ENCODE measurements around the gene TIMP2.
A peak's percentile ranks its signal among the peaks of the same experiment; 100 is the strongest.
"Not testable (repeated sequence)": the region's sequence is repeated elsewhere in the genome, so short reads cannot be mapped to it uniquely, and the experiment has no call there.

TIMP2 gene

GRCh38 chr17:78954684-78955083 lies 29.5 kb upstream of the TIMP2 start:
- DNase-seq, result no peak

- no peak for DNase-seq
Measured at GRCh38 chr17:78953356-78954350, 28.5 kb upstream of the TIMP2 start.

GRCh38 chr17:78952706-78953105 lies 27.5 kb upstream of the TIMP2 start:
- no peak for DNase-seq

GRCh38 chr17:78951967-78952551 lies 26.9 kb upstream of the TIMP2 start:
- DNase-seq, result no peak

- DNase-seq, result no peak
Measured at GRCh38 chr17:78950870-78951269, 25.7 kb upstream of the TIMP2 start.

GRCh38 chr17:78947235-78948149 lies 22.3 kb upstream of the TIMP2 start:
- no peak for DNase-seq

GRCh38 chr17:78946631-78947030 lies 21.4 kb upstream of the TIMP2 start:
- DNase-seq, result no peak

GRCh38 chr17:78946131-78946530 lies 20.9 kb upstream of the TIMP2 start:
- DNase-seq, result no peak

- not testable (repeated sequence) for DNase-seq
Measured at GRCh38 chr17:78945455-78945854, 20.3 kb upstream of the TIMP2 start.

- DNase-seq, result no peak
Measured at GRCh38 chr17:78944956-78945355, 19.8 kb upstream of the TIMP2 start.

- DNase-seq, result no peak
Measured at GRCh38 chr17:78944026-78944425, 18.8 kb upstream of the TIMP2 start.

- peak; percentile 10 for DNase-seq
Measured at GRCh38 chr17:78940708-78941107, 15.5 kb upstream of the TIMP2 start.

GRCh38 chr17:78940258-78940657 lies 15.1 kb upstream of the TIMP2 start:
- no peak for DNase-seq

GRCh38 chr17:78939615-78940014 lies 14.4 kb upstream of the TIMP2 start:
- DNase-seq, result no peak

GRCh38 chr17:78937561-78937960 lies 12.4 kb upstream of the TIMP2 start:
- DNase-seq, result no peak

- DNase-seq, result no peak
Measured at GRCh38 chr17:78935419-78936323, 10.5 kb upstream of the TIMP2 start.

GRCh38 chr17:78934681-78935418 lies 9.7 kb upstream of the TIMP2 start:
- no peak for DNase-seq

- DNase-seq, result peak; percentile 84
Measured at GRCh38 chr17:78933959-78934568, 8.9 kb upstream of the TIMP2 start.

- DNase-seq, result no peak
Measured at GRCh38 chr17:78933025-78933958, 8.1 kb upstream of the TIMP2 start.

All from COR-L47 (cell line).